Ishikawa (cell line): Measurements from ENCODE around the gene OSGEPL1.

Source experiments
- CEBPB ChIP-seq: IDR thresholded peaks from 2 replicates; pipeline ENCODE4 v1.6.1; 2012
- CREB1 ChIP-seq: IDR thresholded peaks from 2 replicates; pipeline ENCODE4 v1.6.1; 2012; ENCODE audit warnings: low read depth
- EGR1 ChIP-seq: IDR thresholded peaks from 2 replicates; pipeline ENCODE4 v1.6.1; 2012
- EP300 ChIP-seq: IDR thresholded peaks from 2 replicates; pipeline ENCODE4 v1.6.1; 2012; ENCODE audit warnings: borderline replicate concordance
- FOXM1 ChIP-seq: IDR thresholded peaks from 2 replicates; pipeline ENCODE4 v1.6.1; 2012; ENCODE audit warnings: low read depth, borderline replicate concordance
- NFIC ChIP-seq: IDR thresholded peaks from 2 replicates; pipeline ENCODE4 v1.6.1; 2012
- RAD21 ChIP-seq: IDR thresholded peaks from 2 replicates; pipeline ENCODE4 v1.6.1; 2012; ENCODE audit warnings: low read depth
- TAF1 ChIP-seq: IDR thresholded peaks from 2 replicates; pipeline ENCODE4 v1.6.1; 2012; ENCODE audit warnings: low read depth, mild to moderate bottlenecking
- TCF12 ChIP-seq: IDR thresholded peaks from 2 replicates; pipeline ENCODE4 v1.6.1; 2012; ENCODE audit warnings: low read depth
- TEAD4 ChIP-seq: IDR thresholded peaks from 2 replicates; pipeline ENCODE4 v1.6.1; 2012
- YY1 ChIP-seq: IDR thresholded peaks from 2 replicates; pipeline ENCODE4 v1.6.1; 2012; ENCODE audit warnings: low read depth
- ZBTB7A ChIP-seq: IDR thresholded peaks from 2 replicates; pipeline ENCODE4 v1.6.1; 2012; ENCODE audit warnings: low read depth
- TF ChIP-seq, protein P1 (sequence below): IDR thresholded peaks from 2 replicates; pipeline ENCODE4 v1.6.1; 2012; ENCODE audit warnings: low read depth, mild to moderate bottlenecking
- TF ChIP-seq, protein P2 (sequence below): IDR thresholded peaks from 2 replicates; pipeline ENCODE4 v1.6.1; 2012
- TF ChIP-seq, protein P3 (sequence below): IDR thresholded peaks from 2 replicates; pipeline ENCODE4 v1.6.1; 2012

Gene OSGEPL1

DNA sequence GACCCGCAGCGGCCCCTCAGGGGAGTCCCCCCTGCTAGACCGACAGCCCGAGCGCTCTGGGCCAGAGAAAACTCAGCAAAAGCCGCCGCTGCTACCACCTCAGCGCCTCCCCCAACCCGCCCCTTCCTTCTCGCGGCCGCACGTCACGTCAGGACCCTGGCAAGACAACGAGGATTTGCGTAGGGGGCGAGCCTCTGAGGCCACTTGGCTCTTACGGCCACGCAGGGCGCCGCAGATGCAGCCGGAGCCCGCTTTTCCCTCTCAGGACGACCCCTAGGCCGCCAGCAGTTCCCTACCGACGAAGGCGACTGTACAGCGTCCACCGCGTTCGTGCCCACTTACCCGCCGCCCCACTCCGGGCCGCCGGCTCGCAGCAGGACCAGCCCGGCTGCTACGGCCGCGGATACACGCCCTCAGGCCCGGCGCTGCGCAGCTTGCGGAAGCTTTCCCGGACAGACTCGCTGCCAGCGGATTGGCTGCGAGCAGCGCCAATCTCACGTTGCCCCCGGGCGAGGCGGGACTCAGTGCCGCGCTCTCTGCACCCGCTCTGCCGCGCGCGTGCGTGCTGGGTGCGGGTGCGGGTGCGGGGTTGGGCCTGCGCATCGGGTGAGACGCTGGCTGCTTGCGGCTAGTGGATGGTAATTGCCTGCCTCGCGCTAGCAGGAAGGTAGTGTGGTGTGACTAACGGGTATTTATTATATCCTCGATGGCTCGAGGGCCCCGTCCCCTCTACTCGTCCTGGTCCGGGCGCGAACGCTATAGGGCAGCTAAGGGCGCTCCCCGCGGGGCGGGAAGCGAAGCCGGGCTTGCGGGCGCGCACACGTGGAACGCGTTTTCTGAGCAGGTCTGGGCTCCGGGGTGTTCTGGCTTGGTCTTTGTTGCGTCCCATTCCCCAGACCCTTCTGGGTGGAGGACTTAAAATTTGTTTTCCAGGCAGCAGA, 21.6 kb upstream of the OSGEPL1 start, which contains the start of the genes ORMDL1 and PMS1:
TSS of gene ORMDL1 (minus strand) at position 413 of the 941 bp plus-strand sequence. CDS start 1,744 bp downstream, outside the sequence.
TSS of gene PMS1 (plus strand) at position 524 of the 941 bp plus-strand sequence. CDS start 7,360 bp downstream, outside the sequence.
- TF ChIP-seq TAF1 (peak; percentile 83; the same call in 1 of the 2 replicates), NFIC (no peak), FOXM1 (no peak), CREB1 (0 out of 2 replicates have a peak, but pooled peaks have one; percentile 20), EP300 (no peak; the same call in 1 of the 2 replicates), YY1 (peak; percentile 37; the same call in 1 of the 2 replicates), EGR1 (0 out of 2 replicates have a peak, but pooled peaks have one; percentile 21), CEBPB (no peak), TCF12 (peak; percentile 64; the same call in 1 of the 2 replicates), RAD21 (no peak), ZBTB7A (peak; percentile 85; the same call in 1 of the 2 replicates)
- TF ChIP-seq, protein P1, sequence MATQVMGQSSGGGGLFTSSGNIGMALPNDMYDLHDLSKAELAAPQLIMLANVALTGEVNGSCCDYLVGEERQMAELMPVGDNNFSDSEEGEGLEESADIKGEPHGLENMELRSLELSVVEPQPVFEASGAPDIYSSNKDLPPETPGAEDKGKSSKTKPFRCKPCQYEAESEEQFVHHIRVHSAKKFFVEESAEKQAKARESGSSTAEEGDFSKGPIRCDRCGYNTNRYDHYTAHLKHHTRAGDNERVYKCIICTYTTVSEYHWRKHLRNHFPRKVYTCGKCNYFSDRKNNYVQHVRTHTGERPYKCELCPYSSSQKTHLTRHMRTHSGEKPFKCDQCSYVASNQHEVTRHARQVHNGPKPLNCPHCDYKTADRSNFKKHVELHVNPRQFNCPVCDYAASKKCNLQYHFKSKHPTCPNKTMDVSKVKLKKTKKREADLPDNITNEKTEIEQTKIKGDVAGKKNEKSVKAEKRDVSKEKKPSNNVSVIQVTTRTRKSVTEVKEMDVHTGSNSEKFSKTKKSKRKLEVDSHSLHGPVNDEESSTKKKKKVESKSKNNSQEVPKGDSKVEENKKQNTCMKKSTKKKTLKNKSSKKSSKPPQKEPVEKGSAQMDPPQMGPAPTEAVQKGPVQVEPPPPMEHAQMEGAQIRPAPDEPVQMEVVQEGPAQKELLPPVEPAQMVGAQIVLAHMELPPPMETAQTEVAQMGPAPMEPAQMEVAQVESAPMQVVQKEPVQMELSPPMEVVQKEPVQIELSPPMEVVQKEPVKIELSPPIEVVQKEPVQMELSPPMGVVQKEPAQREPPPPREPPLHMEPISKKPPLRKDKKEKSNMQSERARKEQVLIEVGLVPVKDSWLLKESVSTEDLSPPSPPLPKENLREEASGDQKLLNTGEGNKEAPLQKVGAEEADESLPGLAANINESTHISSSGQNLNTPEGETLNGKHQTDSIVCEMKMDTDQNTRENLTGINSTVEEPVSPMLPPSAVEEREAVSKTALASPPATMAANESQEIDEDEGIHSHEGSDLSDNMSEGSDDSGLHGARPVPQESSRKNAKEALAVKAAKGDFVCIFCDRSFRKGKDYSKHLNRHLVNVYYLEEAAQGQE, result no peak
- TF ChIP-seq, protein P2, sequence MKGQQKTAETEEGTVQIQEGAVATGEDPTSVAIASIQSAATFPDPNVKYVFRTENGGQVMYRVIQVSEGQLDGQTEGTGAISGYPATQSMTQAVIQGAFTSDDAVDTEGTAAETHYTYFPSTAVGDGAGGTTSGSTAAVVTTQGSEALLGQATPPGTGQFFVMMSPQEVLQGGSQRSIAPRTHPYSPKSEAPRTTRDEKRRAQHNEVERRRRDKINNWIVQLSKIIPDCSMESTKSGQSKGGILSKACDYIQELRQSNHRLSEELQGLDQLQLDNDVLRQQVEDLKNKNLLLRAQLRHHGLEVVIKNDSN, result peak; percentile 19
- TF ChIP-seq, protein P3, sequence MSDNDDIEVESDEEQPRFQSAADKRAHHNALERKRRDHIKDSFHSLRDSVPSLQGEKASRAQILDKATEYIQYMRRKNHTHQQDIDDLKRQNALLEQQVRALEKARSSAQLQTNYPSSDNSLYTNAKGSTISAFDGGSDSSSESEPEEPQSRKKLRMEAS, result peak; percentile 80

DNA sequence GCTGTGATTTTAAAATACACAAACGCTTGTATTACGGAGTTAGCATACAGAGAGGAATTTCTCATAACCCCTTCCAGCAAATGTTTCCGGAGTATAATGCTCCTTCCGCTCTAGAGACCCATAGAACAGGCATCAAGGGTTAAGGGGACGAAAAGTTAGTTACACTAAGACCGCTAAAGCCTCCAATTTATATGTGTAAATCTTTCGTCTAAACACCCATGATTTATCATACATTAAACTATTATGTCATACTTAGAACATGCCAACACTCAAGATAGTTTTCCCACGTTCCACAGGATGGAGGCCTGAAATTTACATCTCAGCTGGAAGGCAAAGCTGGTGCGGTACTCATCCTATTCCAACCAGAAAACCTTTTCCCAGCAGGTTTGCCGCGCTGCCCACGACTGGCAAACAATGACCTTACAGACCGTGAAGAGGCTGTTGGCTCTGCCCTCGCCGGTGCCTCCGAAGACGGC, 20.9 kb upstream of the OSGEPL1 start:
- TF ChIP-seq, protein P1, result no peak
- no peak for TF ChIP-seq EP300
- TF ChIP-seq, protein P3, result no peak
- no peak for TF ChIP-seq FOXM1

DNA sequence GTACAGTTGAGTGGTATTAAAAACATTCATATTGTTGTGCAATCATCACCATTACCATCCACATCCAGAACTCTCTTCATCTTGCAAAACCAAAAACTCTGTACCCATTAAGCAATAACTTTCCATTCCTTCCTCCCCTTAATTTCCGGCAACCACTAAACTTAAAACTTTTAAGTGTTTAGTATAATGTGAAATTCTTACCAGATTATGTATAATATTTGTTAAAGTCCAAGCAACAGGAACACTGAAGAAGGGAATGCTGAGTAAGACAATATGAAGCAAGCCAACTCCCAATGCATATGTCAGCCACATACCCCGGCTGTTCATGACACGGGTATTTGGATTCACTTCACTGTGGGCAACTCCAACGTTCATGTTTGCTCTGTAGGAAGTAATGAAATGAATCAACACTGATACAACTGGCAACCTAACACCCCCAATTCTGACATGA, 19.7 kb upstream of the OSGEPL1 start:
- TF ChIP-seq EP300 (no peak), FOXM1 (no peak), TCF12 (no peak), EGR1 (no peak), NFIC (no peak), RAD21 (no peak)
- TF ChIP-seq, protein P1, result no peak
- TF ChIP-seq, protein P2, result no peak
- TF ChIP-seq, protein P3, result no peak

DNA sequence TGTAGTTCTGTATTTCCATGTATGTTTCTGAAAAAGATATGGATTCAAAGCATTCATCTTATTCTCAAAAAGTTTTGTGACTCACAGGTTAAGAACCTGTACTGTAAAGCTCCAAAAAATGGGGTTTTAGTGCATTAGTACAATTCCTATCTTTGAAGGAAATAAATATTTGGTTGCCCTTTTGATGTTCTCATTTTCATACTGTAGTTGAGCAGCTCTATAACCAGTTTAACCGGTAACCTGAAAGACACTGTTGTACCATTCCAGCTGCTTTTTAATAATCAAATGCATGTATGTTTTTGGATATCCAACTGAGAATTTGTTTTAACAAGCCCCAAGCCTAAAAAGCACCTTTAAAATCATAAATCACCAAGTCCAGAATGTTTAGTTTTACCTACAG, 9.6 kb upstream of the OSGEPL1 start:
- TF ChIP-seq TCF12, result no peak
- no peak for TF ChIP-seq CREB1
- TF ChIP-seq TEAD4, result no peak
- no peak for TF ChIP-seq ZBTB7A
- no peak for TF ChIP-seq EGR1
- TF ChIP-seq, protein P3, result no peak
- no peak for TF ChIP-seq YY1
- TF ChIP-seq, protein P2, result no peak
- TF ChIP-seq, protein P1, result no peak
- no peak for TF ChIP-seq NFIC
- no peak for TF ChIP-seq RAD21
- TF ChIP-seq TAF1, result no peak
- TF ChIP-seq CEBPB, result no peak
- no peak for TF ChIP-seq FOXM1
- no peak for TF ChIP-seq EP300
